ENCODE results near the gene TTLL5.
A peak's percentile ranks its signal among the peaks of the same experiment; 100 is the strongest.
"Not testable (repeated sequence)": the region's sequence is repeated elsewhere in the genome, so short reads cannot be mapped to it uniquely, and the experiment has no call there.

The TTLL5 gene

DNA sequence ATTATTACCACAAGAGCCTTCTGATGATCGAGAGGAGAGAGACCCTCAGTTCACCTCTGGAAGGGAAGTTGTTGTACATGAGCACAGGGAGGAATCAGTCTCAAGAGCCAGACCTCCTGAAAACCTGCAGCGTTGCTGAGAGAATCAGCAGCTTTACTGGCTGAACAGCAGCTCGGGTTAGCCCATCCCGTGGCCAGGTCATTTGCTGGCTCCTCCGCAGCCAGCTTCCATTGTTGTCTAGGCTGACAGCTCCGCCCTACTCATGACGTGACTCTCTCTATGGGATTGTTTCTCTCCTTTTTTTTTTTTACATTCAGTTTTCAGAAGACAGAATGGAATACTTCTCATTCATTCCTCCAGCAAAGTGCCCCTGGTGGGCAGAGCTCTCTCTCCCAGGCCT lies 250.8 kb downstream of the TTLL5 start:
- H3K4me3 ChIP-seq (ENCODE audit: low read length), result no peak overlapping the region
- no peak for DNase-seq (ENCODE audit: low read depth)
- TF ChIP-seq, protein P1, sequence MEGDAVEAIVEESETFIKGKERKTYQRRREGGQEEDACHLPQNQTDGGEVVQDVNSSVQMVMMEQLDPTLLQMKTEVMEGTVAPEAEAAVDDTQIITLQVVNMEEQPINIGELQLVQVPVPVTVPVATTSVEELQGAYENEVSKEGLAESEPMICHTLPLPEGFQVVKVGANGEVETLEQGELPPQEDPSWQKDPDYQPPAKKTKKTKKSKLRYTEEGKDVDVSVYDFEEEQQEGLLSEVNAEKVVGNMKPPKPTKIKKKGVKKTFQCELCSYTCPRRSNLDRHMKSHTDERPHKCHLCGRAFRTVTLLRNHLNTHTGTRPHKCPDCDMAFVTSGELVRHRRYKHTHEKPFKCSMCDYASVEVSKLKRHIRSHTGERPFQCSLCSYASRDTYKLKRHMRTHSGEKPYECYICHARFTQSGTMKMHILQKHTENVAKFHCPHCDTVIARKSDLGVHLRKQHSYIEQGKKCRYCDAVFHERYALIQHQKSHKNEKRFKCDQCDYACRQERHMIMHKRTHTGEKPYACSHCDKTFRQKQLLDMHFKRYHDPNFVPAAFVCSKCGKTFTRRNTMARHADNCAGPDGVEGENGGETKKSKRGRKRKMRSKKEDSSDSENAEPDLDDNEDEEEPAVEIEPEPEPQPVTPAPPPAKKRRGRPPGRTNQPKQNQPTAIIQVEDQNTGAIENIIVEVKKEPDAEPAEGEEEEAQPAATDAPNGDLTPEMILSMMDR (IDR thresholded peaks at IDR 0.05; ENCODE audit: insufficient read depth, low read depth, low read length, missing control alignments), result no peak

DNA sequence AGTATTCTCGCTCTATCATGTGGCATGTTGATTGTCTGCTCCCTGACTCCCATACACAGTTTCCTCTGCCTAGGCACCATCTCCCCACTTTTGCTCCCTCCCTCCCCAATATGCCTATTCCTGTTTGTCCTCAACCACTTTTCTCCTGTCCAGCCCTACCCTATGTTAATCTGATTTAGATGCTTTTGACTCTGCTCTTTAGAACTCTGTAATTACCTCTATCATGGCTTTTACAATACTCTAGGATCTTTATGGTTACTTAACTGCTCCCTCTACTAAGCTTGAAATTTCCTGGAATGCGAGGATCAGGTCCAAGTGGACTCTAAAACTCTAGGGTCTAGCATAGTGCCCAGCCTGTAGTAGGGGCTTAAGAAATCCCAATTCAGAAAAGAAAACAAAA lies 252.1 kb downstream of the TTLL5 start:
- H3K4me3 ChIP-seq (ENCODE audit: low read length), result no peak overlapping the region
- TF ChIP-seq, protein P1 (IDR thresholded peaks at IDR 0.05; ENCODE audit: insufficient read depth, low read depth, low read length, missing control alignments), result no peak
- no peak for DNase-seq (ENCODE audit: low read depth)

DNA sequence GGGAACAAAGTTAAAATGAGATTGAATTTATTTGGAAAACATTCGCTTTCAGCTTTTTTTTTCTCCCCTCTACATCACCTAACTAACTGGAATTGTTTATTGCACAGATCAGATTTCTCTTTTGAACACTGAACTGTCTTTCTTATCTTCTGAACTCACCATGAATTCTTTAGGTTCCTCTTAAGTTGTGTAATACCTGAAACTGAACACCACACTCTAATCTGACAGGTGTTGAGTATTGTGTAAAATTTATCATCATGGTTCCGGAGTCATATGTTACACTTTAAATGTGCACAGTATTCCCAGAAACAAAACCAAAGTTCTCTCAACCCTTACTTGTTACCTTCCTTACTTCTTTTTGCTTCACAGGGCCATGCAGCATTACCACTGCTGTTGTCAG lies 254.0 kb downstream of the TTLL5 start:
- TF ChIP-seq, protein P1 (IDR thresholded peaks at IDR 0.05; ENCODE audit: insufficient read depth, low read depth, low read length, missing control alignments), result no peak
- no peak overlapping the region for H3K4me3 ChIP-seq (ENCODE audit: low read length)
- peak; percentile 18 for DNase-seq (ENCODE audit: low read depth)

DNA sequence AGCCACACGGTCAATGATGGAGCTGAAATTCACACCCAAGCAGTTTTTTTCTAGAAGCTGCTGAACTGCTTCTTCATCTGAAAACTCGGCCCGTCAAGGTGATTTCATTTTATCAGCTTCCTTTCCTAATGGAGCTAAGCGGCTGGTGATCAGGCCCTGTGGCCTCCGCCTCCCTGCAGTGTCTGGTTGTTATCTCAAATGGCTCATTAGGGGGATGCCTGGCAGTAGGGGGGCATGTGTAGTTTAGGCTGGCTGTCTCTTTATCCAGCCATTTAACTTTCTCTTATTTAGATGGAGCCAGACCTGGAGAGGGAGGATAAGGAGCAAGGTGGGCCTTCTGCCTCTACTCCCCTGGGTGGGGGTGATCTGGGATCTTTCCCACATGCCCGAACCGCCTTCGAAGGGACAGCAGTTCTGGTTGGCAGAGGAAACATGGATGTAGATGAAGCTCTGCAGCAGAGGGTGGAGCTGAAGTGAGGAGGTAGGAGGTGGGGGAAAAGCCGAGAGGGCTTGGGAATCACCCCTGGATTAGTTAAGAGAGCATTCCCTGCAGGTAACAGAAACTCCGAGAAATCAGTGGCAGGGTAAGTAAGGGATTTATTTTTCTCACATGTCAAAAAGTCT lies 256.4 kb downstream of the TTLL5 start:
- TF ChIP-seq, protein P1 (IDR thresholded peaks at IDR 0.05; ENCODE audit: insufficient read depth, low read depth, low read length, missing control alignments), result no peak
- no peak overlapping the region for H3K4me3 ChIP-seq (ENCODE audit: low read length)
- no peak for DNase-seq (ENCODE audit: low read depth)

DNA sequence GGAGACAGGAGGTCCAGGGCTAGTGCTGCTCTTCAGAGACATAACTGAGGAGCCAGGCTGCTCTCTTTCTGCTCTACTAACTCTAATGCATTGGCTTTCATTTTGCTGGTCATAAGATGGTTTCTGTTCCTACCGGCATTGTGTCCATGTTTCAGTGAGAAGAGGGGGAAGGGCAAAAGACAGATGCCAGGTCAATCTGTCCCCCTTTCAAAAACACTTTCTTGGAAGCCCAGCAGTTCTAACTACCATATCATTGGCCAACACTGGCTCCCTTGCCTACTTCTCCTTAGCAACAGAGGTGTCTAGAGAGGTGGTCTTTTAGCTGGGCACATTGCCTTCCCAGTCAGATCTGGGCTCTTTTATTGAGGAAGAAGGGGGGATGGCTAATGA lies 256.9 kb downstream of the TTLL5 start:
- no peak for DNase-seq (ENCODE audit: low read depth)
- TF ChIP-seq, protein P1 (IDR thresholded peaks at IDR 0.05; ENCODE audit: insufficient read depth, low read depth, low read length, missing control alignments), result no peak
- no peak overlapping the region for H3K4me3 ChIP-seq (ENCODE audit: low read length)

DNA sequence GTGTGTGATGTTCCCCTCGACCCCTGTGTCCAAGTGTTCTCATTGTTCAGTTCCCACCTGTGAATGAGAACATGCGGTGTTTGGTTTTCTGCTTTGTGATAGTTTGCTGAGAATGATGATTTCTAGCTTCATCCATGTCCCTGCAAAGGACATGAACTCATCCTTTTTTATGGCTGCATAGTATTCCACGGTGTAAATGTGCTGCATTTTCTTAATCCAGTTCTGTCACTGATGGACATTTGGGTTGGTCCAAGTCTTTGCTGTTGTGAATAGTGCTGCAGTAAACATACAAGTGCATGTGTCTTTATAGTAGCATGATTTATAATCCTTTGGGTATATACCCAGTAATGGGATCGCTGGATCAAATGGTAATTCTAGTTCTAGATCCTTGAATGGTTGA lies 259.4 kb downstream of the TTLL5 start:
- not testable (repeated sequence) for DNase-seq (ENCODE audit: low read depth); H3K4me3 ChIP-seq (ENCODE audit: low read length)

DNA sequence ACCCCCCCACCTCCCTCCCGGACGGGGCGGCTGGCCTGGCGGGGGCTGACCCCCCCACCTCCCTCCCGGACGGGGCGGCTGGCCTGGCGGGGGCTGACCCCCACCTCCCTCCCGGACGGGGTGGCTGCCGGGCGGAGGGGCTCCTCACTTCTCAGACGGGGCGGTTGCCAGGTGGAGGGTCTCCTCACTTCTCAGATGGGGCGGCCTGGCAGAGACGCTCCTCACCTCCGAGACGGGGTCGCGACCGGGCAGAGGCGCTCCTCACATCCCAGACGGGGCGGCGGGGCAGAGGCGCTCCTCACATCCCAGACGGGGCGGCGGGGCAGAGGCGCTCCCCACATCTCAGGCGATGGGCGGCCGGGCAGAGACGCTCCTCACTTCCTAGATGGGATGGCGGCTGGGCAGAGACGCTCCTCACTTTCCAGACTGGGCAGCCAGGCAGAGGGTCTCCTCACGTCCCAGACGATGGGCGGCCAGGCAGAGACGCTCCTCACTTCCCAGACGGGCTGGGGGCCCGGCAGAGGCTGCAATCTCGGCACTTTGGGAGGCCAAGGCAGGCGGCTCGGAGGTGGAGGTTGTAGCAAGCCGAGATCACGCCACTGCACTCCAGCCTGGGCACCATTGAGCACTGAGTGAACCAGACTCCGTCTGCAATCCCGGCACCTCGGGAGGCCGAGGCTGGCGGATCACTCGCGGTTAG lies 264.2 kb downstream of the TTLL5 start:
- DNase-seq (ENCODE audit: low read depth), result not testable (repeated sequence)

DNA sequence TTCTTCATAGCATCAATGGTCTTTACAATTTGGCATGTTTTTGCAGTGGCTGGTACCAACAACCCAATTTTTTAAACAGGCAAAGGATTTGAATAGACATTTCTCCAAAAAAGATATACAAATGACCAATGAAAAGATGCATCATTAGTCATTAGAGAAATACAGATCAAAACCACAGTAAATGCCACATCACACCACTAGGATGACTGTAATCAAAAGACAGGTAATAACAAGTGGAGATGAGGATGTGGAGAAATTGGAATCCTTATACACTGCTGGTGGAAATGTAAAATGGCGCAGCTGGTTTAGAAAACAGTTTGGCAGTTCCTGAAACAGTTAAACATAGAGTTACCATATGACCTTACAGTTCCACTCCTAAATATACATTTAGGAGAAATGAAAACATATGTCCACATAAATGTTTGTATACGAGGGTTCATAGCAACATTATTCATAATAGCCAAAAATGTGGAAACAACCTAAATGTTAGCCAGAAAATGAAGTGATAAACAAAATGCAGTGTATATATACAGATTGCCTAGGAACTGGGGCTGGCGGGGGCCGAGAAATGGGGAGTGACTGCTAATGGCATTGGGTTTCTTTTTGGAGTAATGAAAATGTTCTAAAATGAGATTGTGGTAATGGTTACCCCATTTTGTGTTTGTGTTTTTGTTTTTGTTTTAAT lies 265.5 kb downstream of the TTLL5 start:
- H3K4me3 ChIP-seq (ENCODE audit: low read length), result no peak overlapping the region
- DNase-seq (ENCODE audit: low read depth), result peak; percentile 79
- TF ChIP-seq, protein P1 (IDR thresholded peaks at IDR 0.05; ENCODE audit: insufficient read depth, low read depth, low read length, missing control alignments), result peak; percentile 31

More for the DNA sequence above, 264.2 kb downstream of the TTLL5 start:
- H3K4me3 ChIP-seq (ENCODE audit: low read length), result not testable (repeated sequence)
